Mesenchymal stem cell (in vitro differentiated cells and primary cell): ENCODE results near the gene ADGRF3.
"Not testable (repeated sequence)": the region's sequence is repeated elsewhere in the genome, so short reads cannot be mapped to it uniquely, and the experiment has no call there.

Source experiments
- DNase-seq: peaks from one replicate; pipeline ENCODE4 v3.0.0-alpha.2; 2013
- H2AFZ ChIP-seq: one replicate; pipeline ENCODE4 v1.6.1; 2013; ENCODE audit warnings: low read depth, mild to moderate bottlenecking, control low read depth, inconsistent platforms, low read length, moderate library complexity
- H2AK5ac ChIP-seq: 2 replicates; pipeline ENCODE4 v1.6.1; 2013; ENCODE audit warnings: low read length, moderate library complexity, mild to moderate bottlenecking, inconsistent platforms; ENCODE audit not compliant: severe bottlenecking
- H2BK120ac ChIP-seq: one replicate; pipeline ENCODE4 v1.6.1; 2013; ENCODE audit warnings: low read depth, mild to moderate bottlenecking, inconsistent platforms, low read length, moderate library complexity
- H2BK12ac ChIP-seq, 2 experiments: one replicate each; pipeline ENCODE4 v1.6.1; 2013; ENCODE audit warnings: inconsistent platforms in 2 of 2, low read length in 2 of 2, mild to moderate bottlenecking in 2 of 2, moderate library complexity in 2 of 2, control low read depth in 1 of 2
- H2BK15ac ChIP-seq: one replicate; pipeline ENCODE4 v1.6.1; 2013; ENCODE audit warnings: mild to moderate bottlenecking, low read depth, inconsistent platforms; ENCODE audit not compliant: poor library complexity, severe bottlenecking
- H2BK5ac ChIP-seq: 2 replicates; pipeline ENCODE4 v1.6.1; 2013; ENCODE audit warnings: low read depth, mild to moderate bottlenecking, low read length, control low read depth, inconsistent platforms; ENCODE audit not compliant: poor library complexity, severe bottlenecking
- H3K14ac ChIP-seq, 2 experiments: one replicate each; pipeline ENCODE4 v1.6.1; 2013; ENCODE audit warnings: inconsistent platforms in 2 of 2, low read length in 2 of 2, control low read depth in 1 of 2, mild to moderate bottlenecking in 1 of 2, moderate library complexity in 1 of 2
- H3K18ac ChIP-seq, 2 experiments: one replicate each; pipeline ENCODE4 v1.6.1; 2013; ENCODE audit warnings: inconsistent platforms in 2 of 2, low read length in 2 of 2, control low read depth in 1 of 2, low read depth in 1 of 2, mild to moderate bottlenecking in 1 of 2
- H3K23ac ChIP-seq, 2 experiments: one replicate each; pipeline ENCODE4 v1.6.1; 2013; ENCODE audit warnings: inconsistent platforms in 2 of 2, low read length in 2 of 2, mild to moderate bottlenecking in 2 of 2, moderate library complexity in 2 of 2, control low read depth in 1 of 2
- H3K27ac ChIP-seq: 2 replicates; pipeline ENCODE4 v1.5.1; 2013; ENCODE audit warnings: mild to moderate bottlenecking, moderate library complexity, low read length, control low read depth, inconsistent platforms; ENCODE audit not compliant: poor library complexity, severe bottlenecking
- H3K27me3 ChIP-seq, 2 experiments: 2 replicates each; pipeline versions ENCODE4 v1.6.1 to v1.7.0; 2013; ENCODE audit warnings: low read length in 2 of 2, mild to moderate bottlenecking in 2 of 2, moderate library complexity in 2 of 2, control low read depth in 1 of 2, inconsistent platforms in 1 of 2; ENCODE audit not compliant: control insufficient read depth in 1 of 2, insufficient read depth in 1 of 2
- H3K36me3 ChIP-seq, 2 experiments: 2 replicates each; pipeline versions ENCODE4 v1.6.1 to v1.7.0; 2013; ENCODE audit warnings: low read length in 2 of 2, control low read depth in 1 of 2, inconsistent platforms in 1 of 2, low read depth in 1 of 2, mild to moderate bottlenecking in 1 of 2; ENCODE audit not compliant: insufficient read depth in 2 of 2, control insufficient read depth in 1 of 2
- H3K4ac ChIP-seq, 2 experiments: one replicate each; pipeline ENCODE4 v1.6.1; 2013; ENCODE audit warnings: inconsistent platforms in 2 of 2, low read length in 2 of 2, mild to moderate bottlenecking in 2 of 2, moderate library complexity in 2 of 2, control low read depth in 1 of 2, low read depth in 1 of 2
- H3K4me1 ChIP-seq: 2 replicates; pipeline ENCODE4 v1.6.1; 2013; ENCODE audit warnings: low read depth, low read length, control low read depth; ENCODE audit not compliant: control insufficient read depth, insufficient read depth
- H3K4me2 ChIP-seq: 2 replicates; pipeline ENCODE4 v1.6.1; 2013; ENCODE audit warnings: low read length, mild to moderate bottlenecking, inconsistent platforms; ENCODE audit not compliant: poor library complexity, severe bottlenecking
- H3K4me3 ChIP-seq, 2 experiments: 2 replicates each; pipeline versions ENCODE4 v1.5.1 to v1.7.0; 2013; ENCODE audit warnings: low read length in 2 of 2, mild to moderate bottlenecking in 2 of 2, control low read depth in 1 of 2, low read depth in 1 of 2; ENCODE audit not compliant: insufficient read depth in 1 of 2
- H3K79me1 ChIP-seq: replicated peaks from 2 replicates; pipeline ENCODE4 v1.6.1; 2013; ENCODE audit warnings: mild to moderate bottlenecking, control low read depth, low read length, inconsistent platforms; ENCODE audit not compliant: poor library complexity, severe bottlenecking
- H3K9ac ChIP-seq: 2 replicates; pipeline ENCODE4 v1.7.0; 2013; ENCODE audit warnings: mild to moderate bottlenecking, low read length, moderate library complexity
- H3K9me3 ChIP-seq: 2 replicates; pipeline ENCODE4 v1.7.0; 2013; ENCODE audit warnings: mild to moderate bottlenecking, low read length; ENCODE audit not compliant: control insufficient read depth
- H4K8ac ChIP-seq: one replicate; pipeline ENCODE4 v1.6.1; 2013; ENCODE audit warnings: inconsistent platforms, mild to moderate bottlenecking, low read length, moderate library complexity
- H4K91ac ChIP-seq: one replicate; pipeline ENCODE4 v1.6.1; 2013; ENCODE audit warnings: mild to moderate bottlenecking, low read length, inconsistent platforms
- WGBS: methylation state at CpG from one replicate; pipeline ENCODE4 v1.1.7; 2013; ENCODE audit warnings: mixed read lengths; 5-methylcytosine and 5-hydroxymethylcytosine counted together

ADGRF3 gene

GRCh38 chr2:26380281-26380680 lies 33.7 kb upstream of the ADGRF3 start:
- no peaks in the 10 kb centered on the region for H3K4me1 ChIP-seq
- no peak overlapping the region for H3K4me2 ChIP-seq
- no peaks in the 10 kb centered on the region for H3K27me3 ChIP-seq
- H3K27ac ChIP-seq: no peak overlapping the region
- H3K9ac ChIP-seq: no peak overlapping the region
- no peak overlapping the region for H2AFZ ChIP-seq
- no peak overlapping the region for H2BK120ac ChIP-seq
- H3K4me3 ChIP-seq: no peak overlapping the region
- H3K9me3 ChIP-seq: no peaks in the 10 kb centered on the region
- no peak for DNase-seq
- H2BK12ac ChIP-seq: no peak overlapping the region
- no peak overlapping the region for H3K18ac ChIP-seq
- H3K14ac ChIP-seq: no peak overlapping the region
- H4K91ac ChIP-seq: no peak overlapping the region
- no peak overlapping the region for H2BK15ac ChIP-seq
- no peak overlapping the region for H2BK5ac ChIP-seq
- 100% methylated on average over 1 of the region's 2 CpGs for WGBS
- H3K4ac ChIP-seq: no peak overlapping the region
- H4K8ac ChIP-seq: no peak overlapping the region
- H3K36me3 ChIP-seq: peaks cover 3 to 66% of the 10 kb centered on the region in 2 experiments
- no peak overlapping the region for H2AK5ac ChIP-seq
- no peak overlapping the region for H3K23ac ChIP-seq
- H3K79me1 ChIP-seq: peaks cover 19% of the 10 kb centered on the region

DNA sequence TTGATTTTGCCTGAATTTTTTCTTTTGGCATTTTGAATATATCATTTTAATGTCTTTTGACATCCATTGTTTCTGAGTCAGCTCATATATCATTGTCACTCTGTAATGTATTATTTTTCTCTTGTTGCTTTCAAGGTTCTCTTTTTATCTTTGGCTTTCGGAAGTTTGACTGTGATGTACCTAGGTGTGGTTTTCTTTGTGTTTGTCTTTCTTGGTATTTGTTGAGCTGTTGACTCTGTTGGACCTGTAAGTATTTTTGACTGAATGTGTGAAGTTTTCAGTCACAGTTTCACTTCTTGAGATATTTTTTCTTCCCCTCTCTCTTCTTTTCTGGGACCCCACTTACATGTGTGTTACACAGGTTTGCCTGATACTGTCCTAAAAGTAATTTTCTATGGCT lies 30.2 kb upstream of the ADGRF3 start:
- H3K79me1 ChIP-seq: peaks cover 23% of the 10 kb centered on the region
- H2BK12ac ChIP-seq: no peak overlapping the region
- no peaks in the 10 kb centered on the region for H3K9me3 ChIP-seq
- no peak overlapping the region for H3K4ac ChIP-seq
- H2BK15ac ChIP-seq: no peak overlapping the region
- no peaks in the 10 kb centered on the region for H3K27me3 ChIP-seq
- no peak overlapping the region for H2BK5ac ChIP-seq
- peaks cover 10 to 82% of the 10 kb centered on the region in 2 experiments for H3K36me3 ChIP-seq
- H3K4me2 ChIP-seq: no peak overlapping the region
- no peak overlapping the region for H4K8ac ChIP-seq
- H2AFZ ChIP-seq: no peak overlapping the region
- no peak overlapping the region for H3K18ac ChIP-seq
- 100% methylated on average over 1 of the region's 1 CpG for WGBS
- no peak overlapping the region for H3K27ac ChIP-seq
- H3K4me3 ChIP-seq: no peak overlapping the region
- no peak overlapping the region for H2AK5ac ChIP-seq
- no peak for DNase-seq
- H3K14ac ChIP-seq: no peak overlapping the region
- H3K9ac ChIP-seq: no peak overlapping the region
- H4K91ac ChIP-seq: no peak overlapping the region
- H3K4me1 ChIP-seq: no peaks in the 10 kb centered on the region
- no peak overlapping the region for H2BK120ac ChIP-seq
- no peak overlapping the region for H3K23ac ChIP-seq

DNA sequence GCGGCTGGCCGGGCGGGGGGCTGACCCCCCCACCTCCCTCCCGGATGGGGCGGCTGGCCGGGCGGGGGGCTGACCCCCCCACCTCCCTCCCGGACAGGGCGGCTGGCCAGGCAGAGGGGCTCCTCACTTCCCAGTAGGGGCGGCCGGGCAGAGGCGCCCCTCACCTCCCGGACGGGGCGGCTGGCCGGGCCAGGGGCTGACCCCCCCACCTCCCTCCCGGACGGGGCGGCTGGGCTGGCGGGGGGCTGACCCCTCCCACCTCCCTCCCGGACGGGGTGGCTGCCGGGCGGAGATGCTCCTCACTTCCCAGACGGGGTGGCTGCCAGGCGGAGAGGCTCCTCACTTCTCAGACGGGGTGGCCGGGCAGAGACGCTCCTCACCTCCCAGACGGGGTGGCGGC lies 24.3 kb upstream of the ADGRF3 start:
- not testable (repeated sequence) for H2BK15ac ChIP-seq, H3K4ac ChIP-seq, H2BK12ac ChIP-seq, H3K9ac ChIP-seq, H2AK5ac ChIP-seq, H3K9me3 ChIP-seq, H2BK5ac ChIP-seq, H3K4me2 ChIP-seq, H2BK120ac ChIP-seq, H3K27me3 ChIP-seq, H3K27ac ChIP-seq, H3K18ac ChIP-seq, H3K4me1 ChIP-seq, H4K91ac ChIP-seq, H4K8ac ChIP-seq, H3K14ac ChIP-seq, H3K4me3 ChIP-seq, H2AFZ ChIP-seq, DNase-seq, H3K23ac ChIP-seq
- 98% methylated on average over 8 of the region's 31 CpGs for WGBS
- H3K79me1 ChIP-seq: peaks cover 13% of the 10 kb centered on the region
- peaks cover 8 to 71% of the 10 kb centered on the region in 2 experiments for H3K36me3 ChIP-seq

- not testable (repeated sequence) for H2BK15ac ChIP-seq
- no CpG with 5 or more reads among the region's 2 CpGs for WGBS
These were observed 23.1 kb upstream of the ADGRF3 start for GRCh38 chr2:26369664-26370063.

More at GRCh38 chr2:26369664-26370063, 23.1 kb upstream of the ADGRF3 start:
- not testable (repeated sequence) for H3K9ac ChIP-seq, H2AK5ac ChIP-seq, H4K8ac ChIP-seq, H3K14ac ChIP-seq, H4K91ac ChIP-seq, H3K4me2 ChIP-seq, H3K4me3 ChIP-seq, H3K4ac ChIP-seq, H2BK12ac ChIP-seq, DNase-seq, H2AFZ ChIP-seq, H2BK120ac ChIP-seq, H3K4me1 ChIP-seq, H3K23ac ChIP-seq, H2BK5ac ChIP-seq, H3K9me3 ChIP-seq, H3K27me3 ChIP-seq, H3K18ac ChIP-seq, H3K27ac ChIP-seq
- H3K79me1 ChIP-seq: peaks cover 12% of the 10 kb centered on the region
- peaks cover 11 to 66% of the 10 kb centered on the region in 2 experiments for H3K36me3 ChIP-seq
